ENCODE results near the gene KRT85. TPM values are rescaled to one million over a fixed set of nuclear protein-coding genes. Genes with fewer than 3 reads are reported as not detected.

KRT85 gene
- total RNA-seq, 4 donors from 2014 or later = not detected

DNA sequence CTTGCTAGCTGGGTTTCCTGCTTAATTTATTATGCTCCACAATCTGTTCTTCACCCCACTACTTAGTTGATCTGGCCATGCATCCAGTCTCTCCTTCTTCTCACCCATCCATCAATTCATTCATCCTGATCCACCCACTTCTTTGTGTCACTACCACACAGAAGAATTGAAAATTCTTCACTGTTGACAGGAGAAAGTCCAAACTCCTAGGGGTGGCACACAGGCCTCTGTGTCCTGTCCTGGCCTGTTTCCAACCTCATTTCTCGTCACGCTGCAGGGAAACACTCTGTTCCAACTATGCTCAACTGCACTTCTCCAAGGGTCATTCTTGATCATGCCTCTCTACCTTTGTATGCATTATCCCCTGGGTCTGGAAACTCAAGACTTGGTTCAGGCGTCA, 35.4 kb downstream of the KRT85 start:
- intact Hi-C loops (cut with DNase I) = no loop called here
- H3K36me3 ChIP-seq = no peaks in the 10 kb centered on the region
- H3K4me1 ChIP-seq = peaks cover 3 to 18% (median 5%) of the 10 kb centered on the region in 3 donors
- DNase-seq = no peak
- peaks cover 0 to 13% (median 0%) of the 10 kb centered on the region in 3 donors for H3K9me3 ChIP-seq
- H3K4me3 ChIP-seq = no peak overlapping the region
- H3K27ac ChIP-seq = no peak overlapping the region
- TF ChIP-seq, protein P1, sequence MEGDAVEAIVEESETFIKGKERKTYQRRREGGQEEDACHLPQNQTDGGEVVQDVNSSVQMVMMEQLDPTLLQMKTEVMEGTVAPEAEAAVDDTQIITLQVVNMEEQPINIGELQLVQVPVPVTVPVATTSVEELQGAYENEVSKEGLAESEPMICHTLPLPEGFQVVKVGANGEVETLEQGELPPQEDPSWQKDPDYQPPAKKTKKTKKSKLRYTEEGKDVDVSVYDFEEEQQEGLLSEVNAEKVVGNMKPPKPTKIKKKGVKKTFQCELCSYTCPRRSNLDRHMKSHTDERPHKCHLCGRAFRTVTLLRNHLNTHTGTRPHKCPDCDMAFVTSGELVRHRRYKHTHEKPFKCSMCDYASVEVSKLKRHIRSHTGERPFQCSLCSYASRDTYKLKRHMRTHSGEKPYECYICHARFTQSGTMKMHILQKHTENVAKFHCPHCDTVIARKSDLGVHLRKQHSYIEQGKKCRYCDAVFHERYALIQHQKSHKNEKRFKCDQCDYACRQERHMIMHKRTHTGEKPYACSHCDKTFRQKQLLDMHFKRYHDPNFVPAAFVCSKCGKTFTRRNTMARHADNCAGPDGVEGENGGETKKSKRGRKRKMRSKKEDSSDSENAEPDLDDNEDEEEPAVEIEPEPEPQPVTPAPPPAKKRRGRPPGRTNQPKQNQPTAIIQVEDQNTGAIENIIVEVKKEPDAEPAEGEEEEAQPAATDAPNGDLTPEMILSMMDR (IDR thresholded peaks at IDR 0.05) = no peak
- no peak for TF ChIP-seq POLR2A (IDR thresholded peaks at IDR 0.05)
- peaks cover 0 to 10% (median 0%) of the 10 kb centered on the region in 4 donors for H3K27me3 ChIP-seq
- 88 to 89% methylated on average over 3 of the region's 3 CpGs for WGBS, 2 donors

GRCh38 chr12:52331039-52331438, 36.2 kb downstream of the KRT85 start:
- Histone ChIP-seq H3K27me3 (peaks cover 0 to 10% (median 0%) of the 10 kb centered on the region in 4 donors), H3K9me3 (peaks cover 0 to 7% (median 0%) of the 10 kb centered on the region in 3 donors), H3K4me1 (peaks cover 3 to 18% (median 5%) of the 10 kb centered on the region in 3 donors), H3K36me3 (no peaks in the 10 kb centered on the region), H3K4me3 (no peak overlapping the region), H3K27ac (no peak overlapping the region)
- intact Hi-C loops (cut with DNase I) = no loop called here
- no CpG with 5 or more reads among the region's 1 CpG for WGBS, 2 donors
- no peak for DNase-seq
- TF ChIP-seq POLR2A (IDR thresholded peaks at IDR 0.05) = no peak
- TF ChIP-seq, protein P1 (IDR thresholded peaks at IDR 0.05) = no peak

DNA sequence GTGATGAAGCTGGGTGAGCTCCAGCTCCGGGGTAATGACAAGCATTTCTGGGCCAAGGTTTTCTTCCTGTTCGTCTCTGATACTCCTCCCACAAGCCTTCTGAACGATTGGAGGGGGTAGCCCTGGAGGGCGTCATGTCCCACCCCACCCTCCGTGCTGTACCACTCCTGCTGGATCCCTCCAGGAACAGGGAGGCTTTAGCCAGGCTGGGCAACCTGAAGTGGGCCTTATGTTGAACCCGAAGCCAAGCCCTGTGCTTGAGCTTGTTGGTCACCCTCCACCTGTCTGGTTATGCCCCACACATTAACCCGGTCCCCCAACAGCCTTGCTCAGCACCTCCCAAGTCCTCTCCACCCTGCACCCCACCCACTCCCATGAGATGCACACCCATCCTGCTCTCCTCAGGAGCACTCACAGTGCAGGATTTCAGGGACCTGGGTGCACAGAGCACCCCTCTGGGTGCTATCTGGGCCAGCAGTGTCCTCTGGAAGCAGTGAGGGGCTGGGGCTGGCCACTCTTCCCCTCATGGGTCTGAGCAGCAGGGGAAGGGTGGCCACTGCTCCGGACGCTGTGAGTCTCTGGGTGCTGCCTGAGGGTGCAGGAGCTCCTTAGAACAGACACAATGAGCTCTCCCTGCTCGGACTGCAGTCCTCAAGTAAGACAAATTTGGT, 39.3 kb downstream of the KRT85 start:
- H3K4me3 ChIP-seq = no peak overlapping the region
- TF ChIP-seq POLR2A (IDR thresholded peaks at IDR 0.05) = no peak
- TF ChIP-seq, protein P1 (IDR thresholded peaks at IDR 0.05) = no peak
- WGBS, 2 donors = 22 to 36% methylated on average over 5 to 7 of the region's 10 CpGs
- H3K9me3 ChIP-seq = no peaks in the 10 kb centered on the region
- H3K4me1 ChIP-seq = peaks cover 3 to 18% (median 5%) of the 10 kb centered on the region in 3 donors
- DNase-seq = no peak
- H3K27me3 ChIP-seq = peaks cover 0 to 14% (median 0%) of the 10 kb centered on the region in 4 donors
- intact Hi-C loops (cut with DNase I) = loop anchor here (5.0 kb wide), 1 partner anchor 171 kb away; no protein-coding TSS in a partner anchor
- no peaks in the 10 kb centered on the region for H3K36me3 ChIP-seq
- peak overlapping the region; percentile 32 to 63 (median 48) for H3K27ac ChIP-seq

GRCh38 chr12:52327052-52327829, 40.0 kb downstream of the KRT85 start:
- Histone ChIP-seq H3K27me3 (peaks cover 0 to 21% (median 0%) of the 10 kb centered on the region in 4 donors), H3K4me3 (no peak overlapping the region), H3K27ac (peak overlapping the region in 2 of 4 donors; percentile 37 to 56), H3K36me3 (no peaks in the 10 kb centered on the region), H3K9me3 (no peaks in the 10 kb centered on the region), H3K4me1 (peaks cover 3 to 18% (median 5%) of the 10 kb centered on the region in 3 donors)
- TF ChIP-seq, protein P1 (IDR thresholded peaks at IDR 0.05) = peak; percentile 74 to 92 (median 82)
- TF ChIP-seq POLR2A (IDR thresholded peaks at IDR 0.05) = no peak
- intact Hi-C loops (cut with DNase I) = loop anchor here (5.0 kb wide), 1 partner anchor 170 kb away; no protein-coding TSS in a partner anchor
- DNase-seq = peak; percentile 20
- 38 to 42% methylated on average over 11 of the region's 11 CpGs for WGBS, 2 donors

- intact Hi-C loops (cut with DNase I) = no loop called here
- Histone ChIP-seq H3K36me3 (no peaks in the 10 kb centered on the region), H3K4me1 (peaks cover 3 to 18% (median 5%) of the 10 kb centered on the region in 3 donors), H3K27ac (no peak overlapping the region), H3K4me3 (no peak overlapping the region), H3K27me3 (peaks cover 0 to 48% (median 0%) of the 10 kb centered on the region in 4 donors), H3K9me3 (no peaks in the 10 kb centered on the region)
- TF ChIP-seq, protein P1 (IDR thresholded peaks at IDR 0.05) = no peak
- no peak for TF ChIP-seq POLR2A (IDR thresholded peaks at IDR 0.05)
- DNase-seq = no peak
- WGBS, 2 donors = 94% methylated on average over 3 of the region's 3 CpGs; no CpG with 5 or more reads in 1 of the 2 donors
Measured at GRCh38 chr12:52324153-52324444, 43.2 kb downstream of the KRT85 start.

Measured in esophagus squamous epithelium (tissue), 5 donors.